Spleen (tissue), 11 donors: Measurements from ENCODE around the gene ADGRG3. TPM values are rescaled to one million over a fixed set of nuclear protein-coding genes. Genes with fewer than 3 reads are reported as not detected.

ENCODE experiments used
- DNase-seq: peaks from one replicate; pipeline ENCODE4 v3.0.0-alpha.2; 2020
- H3K27ac ChIP-seq, 8 donors: fragments of 200-600 bp; sonication (generic) in 7 of 8; 1 replicate in 4 of 8; 2 replicates in 4 of 8; pipeline versions ENCODE4 v1.5.0 to v1.8.0; 2016 to 2021; ENCODE audit warnings: inconsistent platforms in 4 of 8, mild to moderate bottlenecking in 4 of 8, moderate library complexity in 1 of 8
- H3K27me3 ChIP-seq, 7 donors: fragments of 200-600 bp; sonication (generic) in 6 of 7; replicated peaks in 1 of 7; 1 replicate in 4 of 7; 2 replicates in 3 of 7; pipeline versions ENCODE4 v1.5.0 to v1.8.0; 2016 to 2021; ENCODE audit warnings: inconsistent platforms in 3 of 7, mild to moderate bottlenecking in 1 of 7
- H3K36me3 ChIP-seq, 6 donors: fragments of 200-600 bp; sonication (generic) in 5 of 6; 1 replicate in 4 of 6; 2 replicates in 2 of 6; pipeline versions ENCODE4 v1.5.0 to v1.8.0; 2016 to 2021; ENCODE audit warnings: inconsistent platforms in 2 of 6
- H3K4me1 ChIP-seq, 6 donors: fragments of 200-600 bp; sonication (generic) in 5 of 6; 1 replicate in 3 of 6; 2 replicates in 3 of 6; pipeline versions ENCODE4 v1.5.0 to v1.8.0; 2016 to 2021; ENCODE audit warnings: inconsistent platforms in 3 of 6
- H3K4me3 ChIP-seq, 8 donors: fragments of 200-600 bp; sonication (generic) in 7 of 8; 1 replicate in 4 of 8; 2 replicates in 4 of 8; pipeline versions ENCODE4 v1.5.0 to v1.8.0; 2016 to 2021; ENCODE audit warnings: inconsistent platforms in 4 of 8, mild to moderate bottlenecking in 4 of 8, moderate library complexity in 2 of 8
- H3K9me3 ChIP-seq, 8 donors: fragments of 200-600 bp; sonication (generic) in 7 of 8; 1 replicate in 4 of 8; 2 replicates in 4 of 8; pipeline versions ENCODE4 v1.5.0 to v1.8.0; 2016 to 2021; ENCODE audit warnings: inconsistent platforms in 4 of 8
- POLR2A ChIP-seq, 3 donors: fragments of 450-650 bp; IDR thresholded peaks; one replicate each; pipeline ENCODE4 v1.5.1; 2017; ENCODE audit warnings: antibody characterized with exemption in 3 of 3, mild to moderate bottlenecking in 1 of 3
- POLR2AphosphoS5 ChIP-seq, 3 donors: sonication (generic); formaldehyde crosslinking; IDR thresholded peaks; one replicate each; pipeline ENCODE4 v1.5.1; 2017; ENCODE audit warnings: antibody characterized with exemption in 3 of 3
- WGBS, 5 donors: extraction: QIAGEN DNeasy Blood & Tissue Kit in 3 of 5; methylation state at CpG; one replicate each; pipeline versions ENCODE4 v1.1.5 to v1.1.7; 2013 to 2018; 5-methylcytosine and 5-hydroxymethylcytosine counted together
- intact Hi-C: fragments of 100-400 bp; cut with DNase I; formaldehyde crosslinking; loops from one replicate; pipeline ENCODE4 v1.15.0; 2023; ENCODE audit warnings: low total_unique reads
- polyA plus RNA-seq, 3 donors: library from polyadenylated mRNA; stranded (reverse); fragments of 200-250 nt; gene quantifications; one replicate each; pipeline ENCODE4 v1.2.1, GENCODE V29; 2013
- total RNA-seq, 7 donors: library from RNA; depleted of rRNA in 3 of 7; stranded (reverse); fragments of >200 nt in 3 of 7; fragmentation: NEBNext Ultra II Directional in 4 of 7; extraction: Animal tissue kit (Norgen Biotek cat#: 25700) in 4 of 7; gene quantifications; one replicate each; pipeline versions ENCODE4 v1.1.0 to v1.2.1, GENCODE V29; 2016 to 2021
- TF ChIP-seq, protein P1 (sequence below), 11 experiments: fragments of 200-600 bp in 7 of 11; fragments of 450-650 bp in 4 of 11; sonication (generic) in 4 of 11; IDR thresholded peaks in 8 of 11; conservative IDR thresholded peaks in 3 of 11; 1 replicate in 7 of 11; 2 replicates in 4 of 11; pipeline versions ENCODE4 v1.4.0 to v1.8.0; 2016 to 2021; ENCODE audit warnings: antibody characterized with exemption in 11 of 11, inconsistent platforms in 4 of 11, mild to moderate bottlenecking in 1 of 11
- donor health status: healthy with polysubstance abuse.
- donor health status: DM: no; HTN: no; CAD: no; lungs with moderate emphysema.
- donor health status: DM: no; HTN: no; CAD: no.
- donor health status: Bipolar disorder and iron deficiency.
- donor health status: healthy.
- donor health status: DM: no; HTN: no; CAD: no.
- donor health status: DM: yes; HTN: yes; CAD: no.

Gene ADGRG3
- total and polyA plus RNA-seq, 10 donors, result 2.5 to 116 (median 27.2) TPM

DNA sequence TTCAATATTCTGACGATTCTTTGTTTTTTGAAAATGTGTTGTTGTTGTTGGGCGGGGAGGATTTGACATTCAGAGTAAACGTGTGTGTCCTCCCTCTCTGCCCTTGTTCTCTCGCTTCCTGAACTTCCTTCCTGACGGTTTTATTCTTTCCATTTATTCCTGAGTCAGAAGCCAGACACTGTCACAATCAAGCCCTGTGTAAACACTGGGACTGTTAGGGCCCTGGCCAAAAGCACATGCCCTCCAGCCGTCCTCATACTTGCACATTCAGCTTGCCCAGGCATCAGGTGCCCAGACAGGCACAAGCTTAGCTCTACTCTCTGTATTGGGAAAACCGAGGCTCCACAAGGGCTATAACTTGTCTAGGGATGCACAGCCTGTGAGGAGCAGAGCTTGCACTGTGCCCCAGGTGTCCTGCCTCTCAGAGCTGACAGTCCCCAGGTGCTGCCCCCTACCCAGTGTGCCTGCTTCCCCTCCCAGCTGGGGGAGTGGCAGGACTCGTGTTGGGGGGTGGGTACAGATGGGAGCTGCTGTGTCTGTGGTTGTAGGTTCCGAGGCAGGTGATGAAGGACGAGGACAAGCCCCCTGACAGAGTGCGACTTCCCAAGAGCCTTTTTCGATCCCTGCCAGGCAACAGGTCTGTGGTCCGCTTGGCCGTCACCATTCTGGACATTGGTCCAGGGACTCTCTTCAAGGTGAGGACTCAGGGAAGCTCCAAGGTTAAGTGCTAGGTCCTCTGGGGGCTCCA lies 9.7 kb downstream of the ADGRG3 start:
- peak overlapping the region in 1 of 8 donors; percentile 28 for H3K27ac ChIP-seq
- DNase-seq, result no peak
- H3K9me3 ChIP-seq, result no peaks in the 10 kb centered on the region
- peaks cover 0 to 49% (median 6%) of the 10 kb centered on the region in 6 donors for H3K4me1 ChIP-seq
- intact Hi-C loops, result no loop called here
- no peaks in the 10 kb centered on the region for H3K27me3 ChIP-seq
- WGBS, 5 donors, result 47 to 65% (median 56%) methylated on average over 14 of the region's 14 CpGs
- H3K4me3 ChIP-seq, result no peak overlapping the region
- no peak for TF ChIP-seq POLR2A (IDR thresholded peaks at IDR 0.05)
- TF ChIP-seq, protein P1, sequence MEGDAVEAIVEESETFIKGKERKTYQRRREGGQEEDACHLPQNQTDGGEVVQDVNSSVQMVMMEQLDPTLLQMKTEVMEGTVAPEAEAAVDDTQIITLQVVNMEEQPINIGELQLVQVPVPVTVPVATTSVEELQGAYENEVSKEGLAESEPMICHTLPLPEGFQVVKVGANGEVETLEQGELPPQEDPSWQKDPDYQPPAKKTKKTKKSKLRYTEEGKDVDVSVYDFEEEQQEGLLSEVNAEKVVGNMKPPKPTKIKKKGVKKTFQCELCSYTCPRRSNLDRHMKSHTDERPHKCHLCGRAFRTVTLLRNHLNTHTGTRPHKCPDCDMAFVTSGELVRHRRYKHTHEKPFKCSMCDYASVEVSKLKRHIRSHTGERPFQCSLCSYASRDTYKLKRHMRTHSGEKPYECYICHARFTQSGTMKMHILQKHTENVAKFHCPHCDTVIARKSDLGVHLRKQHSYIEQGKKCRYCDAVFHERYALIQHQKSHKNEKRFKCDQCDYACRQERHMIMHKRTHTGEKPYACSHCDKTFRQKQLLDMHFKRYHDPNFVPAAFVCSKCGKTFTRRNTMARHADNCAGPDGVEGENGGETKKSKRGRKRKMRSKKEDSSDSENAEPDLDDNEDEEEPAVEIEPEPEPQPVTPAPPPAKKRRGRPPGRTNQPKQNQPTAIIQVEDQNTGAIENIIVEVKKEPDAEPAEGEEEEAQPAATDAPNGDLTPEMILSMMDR (IDR thresholded peaks at IDR 0.05 in 8 of 11, conservative IDR thresholded peaks at IDR 0.05 in 3 of 11), result no peak
- no peak for TF ChIP-seq POLR2AphosphoS5 (IDR thresholded peaks at IDR 0.05)
- peaks cover 0 to 78% (median 0%) of the 10 kb centered on the region in 6 donors for H3K36me3 ChIP-seq

DNA sequence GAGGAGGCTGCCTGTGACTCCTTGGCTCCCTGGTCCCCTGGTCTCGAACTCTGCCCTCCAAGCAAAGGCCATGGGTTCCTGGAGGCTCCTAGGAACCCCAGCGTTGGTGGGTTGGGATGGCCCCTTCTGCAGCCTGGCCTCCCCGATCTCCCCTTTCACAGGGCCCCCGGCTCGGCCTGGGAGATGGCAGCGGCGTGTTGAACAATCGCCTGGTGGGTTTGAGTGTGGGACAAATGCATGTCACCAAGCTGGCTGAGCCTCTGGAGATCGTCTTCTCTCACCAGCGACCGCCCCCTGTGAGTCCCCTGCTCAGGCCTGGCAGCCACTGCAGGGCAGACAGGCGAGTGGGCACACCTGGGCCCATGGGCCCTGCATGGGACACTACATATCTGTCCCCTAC lies 10.9 kb downstream of the ADGRG3 start:
- H3K27ac ChIP-seq, result peak overlapping the region in 2 of 8 donors; percentile 10 to 13
- peaks cover 0 to 53% (median 6%) of the 10 kb centered on the region in 6 donors for H3K4me1 ChIP-seq
- no peaks in the 10 kb centered on the region for H3K27me3 ChIP-seq
- TF ChIP-seq POLR2A (IDR thresholded peaks at IDR 0.05), result no peak
- TF ChIP-seq POLR2AphosphoS5 (IDR thresholded peaks at IDR 0.05), result peak in 1 of 3 donors; percentile 39
- H3K4me3 ChIP-seq, result no peak overlapping the region
- intact Hi-C loops, result no loop called here
- 84 to 95% (median 91%) methylated on average over 8 to 12 of the region's 12 CpGs for WGBS, 5 donors
- H3K36me3 ChIP-seq, result peaks cover 0 to 67% (median 0%) of the 10 kb centered on the region in 6 donors
- DNase-seq, result no peak
- no peaks in the 10 kb centered on the region for H3K9me3 ChIP-seq

DNA sequence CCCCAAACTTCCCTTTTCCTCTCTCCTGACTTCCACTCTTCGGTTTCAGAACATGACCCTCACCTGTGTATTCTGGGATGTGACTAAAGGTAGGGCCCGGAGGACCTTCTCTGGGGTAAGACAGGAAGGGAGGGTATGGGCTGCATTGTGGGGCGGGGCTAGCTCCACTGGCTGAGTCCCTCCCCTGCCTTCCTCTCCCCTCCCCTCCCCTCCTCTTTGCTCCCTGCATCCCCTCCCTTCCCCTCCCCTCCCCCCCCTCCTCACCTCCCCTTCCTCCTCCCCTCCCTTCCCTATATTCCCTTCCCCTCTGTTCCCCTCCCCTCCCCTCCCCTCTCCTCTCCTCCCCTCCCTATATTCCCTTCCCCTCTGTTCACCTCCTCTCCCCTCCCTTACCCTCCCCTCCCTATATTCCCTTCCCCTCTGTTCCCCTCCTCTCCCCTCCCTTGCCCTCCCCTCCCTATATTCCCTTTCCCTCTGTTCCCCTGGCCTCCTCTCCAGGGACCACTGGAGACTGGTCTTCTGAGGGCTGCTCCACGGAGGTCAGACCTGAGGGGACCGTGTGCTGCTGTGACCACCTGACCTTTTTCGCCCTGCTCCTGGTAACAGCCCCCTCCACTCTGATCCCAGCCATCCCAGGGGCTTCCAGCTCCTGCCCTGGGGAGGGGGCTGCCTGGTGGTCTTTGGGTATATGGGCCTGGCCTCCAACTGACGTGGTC lies 11.8 kb downstream of the ADGRG3 start:
- no peaks in the 10 kb centered on the region for H3K9me3 ChIP-seq
- intact Hi-C loops, result no loop called here
- H3K4me1 ChIP-seq, result peaks cover 0 to 54% (median 6%) of the 10 kb centered on the region in 6 donors
- 55 to 66% (median 60%) methylated on average over 6 to 7 of the region's 7 CpGs for WGBS, 5 donors
- peaks cover 0 to 67% (median 0%) of the 10 kb centered on the region in 6 donors for H3K36me3 ChIP-seq
- TF ChIP-seq, protein P1 (IDR thresholded peaks at IDR 0.05 in 8 of 11, conservative IDR thresholded peaks at IDR 0.05 in 3 of 11), result no peak
- no peak for TF ChIP-seq POLR2AphosphoS5 (IDR thresholded peaks at IDR 0.05)
- no peak for TF ChIP-seq POLR2A (IDR thresholded peaks at IDR 0.05)
- DNase-seq, result no peak
- H3K4me3 ChIP-seq, result no peak overlapping the region
- peak overlapping the region in 2 of 8 donors; percentile 10 to 13 for H3K27ac ChIP-seq
- H3K27me3 ChIP-seq, result no peaks in the 10 kb centered on the region

DNA sequence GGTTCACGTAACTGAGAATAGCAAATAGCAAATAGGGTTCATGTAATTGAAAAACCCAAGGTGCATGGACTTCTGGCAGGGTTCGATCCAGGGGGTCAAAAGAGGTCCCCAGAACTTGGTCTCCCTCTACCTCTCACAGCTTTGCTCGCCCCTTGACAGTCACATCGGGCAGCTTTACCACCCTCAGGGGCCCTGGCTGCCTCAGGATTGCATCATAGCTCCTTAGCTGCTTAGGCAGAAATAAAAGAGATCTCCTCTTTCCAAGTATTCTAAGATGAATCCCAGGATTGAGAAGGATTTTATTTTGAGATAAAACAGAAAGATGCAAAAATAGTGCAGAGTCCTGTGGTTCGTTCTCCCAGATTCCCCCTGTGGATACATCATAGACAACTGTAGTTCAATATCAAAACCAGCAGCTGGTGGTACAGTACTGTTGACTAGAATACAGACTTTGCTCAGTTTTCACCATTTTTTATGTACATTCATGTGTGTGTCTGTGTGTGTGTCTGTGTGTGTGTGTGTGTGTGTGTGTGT lies 12.8 kb downstream of the ADGRG3 start:
- 57 to 80% (median 74%) methylated on average over 5 of the region's 5 CpGs for WGBS, 5 donors
- H3K9me3 ChIP-seq, result no peaks in the 10 kb centered on the region
- peaks cover 0 to 77% (median 0%) of the 10 kb centered on the region in 6 donors for H3K36me3 ChIP-seq
- intact Hi-C loops, result no loop called here
- H3K4me1 ChIP-seq, result peaks cover 0 to 45% (median 4%) of the 10 kb centered on the region in 6 donors
- DNase-seq, result no peak
- no peaks in the 10 kb centered on the region for H3K27me3 ChIP-seq
- H3K27ac ChIP-seq, result no peak overlapping the region
- TF ChIP-seq POLR2AphosphoS5 (IDR thresholded peaks at IDR 0.05) (no peak), POLR2A (IDR thresholded peaks at IDR 0.05) (no peak)
- TF ChIP-seq, protein P1 (IDR thresholded peaks at IDR 0.05 in 8 of 11, conservative IDR thresholded peaks at IDR 0.05 in 3 of 11), result no peak
- no peak overlapping the region for H3K4me3 ChIP-seq
